GM15510 (cell line): ENCODE results near the gene ANKRA2.

Experiments
- POLR2A ChIP-seq: IDR thresholded peaks from 3 replicates; pipeline ENCODE4 v1.6.1; 2011; ENCODE audit warnings: borderline replicate concordance; ENCODE audit not compliant: insufficient read length; ENCODE audit errors: extremely low read depth

Gene ANKRA2, protein sequence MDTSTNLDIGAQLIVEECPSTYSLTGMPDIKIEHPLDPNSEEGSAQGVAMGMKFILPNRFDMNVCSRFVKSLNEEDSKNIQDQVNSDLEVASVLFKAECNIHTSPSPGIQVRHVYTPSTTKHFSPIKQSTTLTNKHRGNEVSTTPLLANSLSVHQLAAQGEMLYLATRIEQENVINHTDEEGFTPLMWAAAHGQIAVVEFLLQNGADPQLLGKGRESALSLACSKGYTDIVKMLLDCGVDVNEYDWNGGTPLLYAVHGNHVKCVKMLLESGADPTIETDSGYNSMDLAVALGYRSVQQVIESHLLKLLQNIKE

DNA sequence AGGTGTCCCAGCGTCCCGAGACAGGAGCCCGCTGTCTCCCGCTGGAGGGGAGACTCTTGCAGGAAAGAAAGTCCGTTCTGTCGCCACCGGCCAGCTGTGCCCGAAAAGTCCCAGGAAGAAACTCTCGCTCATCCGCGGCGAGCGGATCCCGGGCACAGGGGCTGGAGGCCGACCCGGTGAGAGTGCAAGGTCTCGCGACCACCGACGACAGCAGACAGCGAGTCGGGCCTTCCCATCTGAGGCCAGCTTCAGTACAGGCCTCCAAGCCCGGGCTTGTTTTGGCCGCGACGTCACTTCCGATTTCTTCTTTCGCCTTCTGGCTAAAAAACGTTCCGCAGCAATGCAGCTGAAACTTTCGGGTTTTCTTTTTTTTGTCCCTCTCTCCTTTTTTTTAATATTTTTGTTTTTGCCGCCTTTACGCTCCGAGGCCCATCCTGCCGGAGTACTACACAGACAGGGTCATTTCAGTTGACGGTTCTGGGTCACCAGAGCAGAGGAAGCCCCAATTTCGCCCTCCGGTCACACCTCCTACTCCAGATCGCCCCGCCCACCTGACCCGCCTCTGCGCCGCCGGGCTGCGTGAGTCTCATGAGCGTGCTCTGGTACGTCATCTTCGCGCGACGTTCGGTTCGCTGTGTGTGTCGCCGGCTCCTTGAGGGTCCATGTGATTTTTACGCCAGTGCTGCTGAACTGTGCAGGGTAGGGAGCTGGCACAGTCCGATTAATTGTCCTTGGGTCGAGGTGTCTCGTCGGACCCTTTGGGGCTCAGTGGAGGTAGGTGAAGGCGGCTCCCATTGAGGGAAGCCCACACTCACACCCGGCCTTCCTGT lies at the start of gene ANKRA2, which contains the start of gene UTP15:
Gene ANKRA2, minus strand, starts transcription at position 501 of the 830 bp plus-strand sequence. CDS start 2,758 bp downstream, outside the sequence.
Gene UTP15, plus strand, starts transcription at position 605 of the 830 bp plus-strand sequence. CDS start 1,602 bp downstream, outside the sequence.
- TF ChIP-seq POLR2A, result peak; percentile 68

DNA sequence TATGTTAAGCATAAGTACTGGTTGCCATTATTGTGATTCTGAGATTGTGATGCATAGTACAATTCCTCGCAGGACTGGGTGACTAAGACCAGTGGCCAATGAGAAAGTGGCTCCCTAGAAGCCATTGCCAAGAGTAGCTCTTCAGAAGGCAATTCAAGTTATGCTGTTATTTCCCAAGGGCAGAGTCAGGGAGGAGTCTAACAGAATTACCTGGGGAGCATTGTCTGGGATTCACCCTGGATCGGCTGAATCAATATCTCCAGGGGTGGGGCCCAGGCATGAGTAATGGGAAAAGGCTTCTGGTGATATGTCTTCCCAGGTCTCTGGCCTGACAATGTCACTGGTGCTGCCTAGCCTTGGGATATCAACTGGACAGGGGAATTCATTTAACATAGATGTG lies 49.6 kb upstream of the ANKRA2 start:
- no peak for TF ChIP-seq POLR2A

DNA sequence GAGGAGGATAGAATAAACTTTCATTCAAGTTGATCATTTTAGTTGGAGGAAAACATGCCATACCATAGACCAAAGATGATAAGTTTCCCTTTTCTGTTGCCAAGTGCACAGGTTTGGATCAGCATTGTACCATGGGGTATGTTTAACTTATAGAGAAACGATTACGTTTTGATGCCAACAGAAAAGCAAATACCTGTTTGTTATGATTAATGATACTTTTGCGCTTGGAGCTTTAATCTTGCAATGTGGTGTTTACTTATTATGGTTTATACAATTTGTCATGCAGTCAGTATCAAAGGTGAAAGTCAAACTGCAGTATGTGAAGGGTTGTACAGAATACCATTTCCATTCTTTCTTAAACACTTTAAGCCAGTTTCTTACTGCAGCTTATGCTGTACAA lies 47.4 kb upstream of the ANKRA2 start:
- TF ChIP-seq POLR2A, result no peak

DNA sequence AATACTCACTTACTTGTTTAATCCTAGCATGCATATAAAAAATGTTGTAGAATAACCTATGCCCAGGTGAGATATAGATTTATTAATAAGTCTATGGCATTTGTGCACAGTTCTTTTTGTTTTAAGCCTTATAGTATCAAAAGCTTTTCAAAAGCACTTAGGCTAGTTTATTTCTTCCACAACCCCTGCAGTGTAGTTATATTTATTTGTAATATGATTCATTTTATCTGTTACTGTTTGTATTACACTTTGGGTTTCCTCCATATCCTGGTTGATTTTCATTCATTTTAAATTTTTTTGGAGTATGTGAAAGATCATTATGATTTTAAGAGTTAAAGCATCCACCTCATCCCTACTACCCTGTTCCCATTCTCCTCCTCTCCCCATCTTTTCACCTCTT lies 41.8 kb upstream of the ANKRA2 start:
- no peak for TF ChIP-seq POLR2A

DNA sequence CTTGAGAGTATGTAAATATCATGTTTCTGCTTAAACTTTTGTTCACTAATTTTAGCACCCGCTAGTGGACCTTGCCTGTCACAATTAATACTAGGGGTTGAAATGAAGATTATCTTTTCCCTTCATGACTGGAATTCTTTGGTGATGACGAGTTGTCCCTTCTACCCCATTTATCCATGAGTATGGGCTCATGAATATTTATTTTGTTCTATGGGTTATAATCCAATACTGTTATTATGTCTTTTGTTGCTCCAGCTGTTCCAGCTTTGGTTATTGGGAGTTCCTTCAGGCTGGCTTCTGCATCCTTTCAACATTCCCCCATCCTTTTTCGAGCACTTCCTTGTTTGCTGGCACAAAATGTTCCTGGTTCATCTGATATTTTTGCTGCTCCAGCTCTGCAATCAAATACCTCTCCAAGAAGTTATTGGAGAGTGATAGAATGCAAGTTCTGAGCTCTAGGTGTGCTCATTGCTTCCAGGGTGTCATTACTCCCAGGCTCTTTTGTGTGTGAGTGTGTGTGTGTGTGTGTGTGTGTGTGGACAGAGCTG lies 40.8 kb upstream of the ANKRA2 start:
- no peak for TF ChIP-seq POLR2A

DNA sequence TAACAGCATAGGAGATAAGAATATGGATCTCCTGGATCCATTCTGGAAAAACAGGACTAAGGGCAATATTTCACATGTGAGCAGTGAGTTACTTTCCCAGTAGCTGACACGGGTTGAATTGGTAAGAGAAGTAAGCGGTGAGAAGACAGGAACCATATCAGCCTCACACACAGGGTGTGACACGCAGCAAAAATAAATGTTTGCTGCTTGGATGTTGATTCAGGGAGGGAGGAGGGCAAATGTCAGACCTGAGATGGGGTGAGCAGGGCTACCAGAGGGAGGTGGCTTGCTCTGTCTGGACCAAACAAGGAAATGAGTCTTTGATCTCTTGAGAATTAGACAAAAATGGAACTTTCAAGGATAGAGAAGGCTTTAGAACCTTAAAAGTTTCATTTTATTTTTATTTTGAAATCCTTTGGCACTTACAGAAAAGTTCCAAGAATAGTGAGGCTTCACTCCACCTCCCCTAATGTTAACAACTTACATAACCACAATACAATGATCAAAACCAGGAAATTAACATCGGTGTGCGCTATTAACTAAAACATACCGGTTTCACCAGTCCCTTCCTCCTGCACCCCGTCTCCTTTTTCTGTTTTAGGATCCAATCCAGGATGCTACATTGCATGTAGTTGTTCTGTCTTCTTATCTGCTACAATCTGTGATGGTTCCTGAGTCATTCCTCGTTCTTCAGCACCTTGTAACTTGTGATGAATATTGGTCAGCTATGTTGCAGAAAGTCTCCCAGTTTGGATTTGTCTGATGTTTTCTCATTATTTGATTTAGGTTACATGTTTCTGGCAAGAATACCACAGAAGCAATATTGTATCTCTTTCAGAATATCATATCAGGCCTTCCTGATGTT lies 40.0 kb upstream of the ANKRA2 start:
- no peak for TF ChIP-seq POLR2A

DNA sequence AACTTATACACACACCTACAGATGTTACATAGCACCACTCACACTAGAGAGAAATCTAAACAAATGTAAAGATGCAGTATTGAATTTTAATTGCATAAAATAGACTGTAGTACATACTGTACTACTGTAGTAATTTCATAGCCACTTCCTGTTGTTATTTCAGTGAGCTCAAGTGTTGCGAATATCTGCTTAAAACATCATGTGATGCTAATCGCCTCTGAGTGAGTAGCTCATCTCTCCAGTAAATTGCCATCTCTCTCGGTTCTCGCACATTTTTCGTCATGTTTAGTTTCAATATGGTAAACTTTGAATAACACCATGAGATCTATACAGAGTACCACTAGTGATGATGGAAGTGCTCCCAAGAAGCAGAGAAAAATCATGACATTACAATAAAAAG lies 38.6 kb upstream of the ANKRA2 start:
- no peak for TF ChIP-seq POLR2A

DNA sequence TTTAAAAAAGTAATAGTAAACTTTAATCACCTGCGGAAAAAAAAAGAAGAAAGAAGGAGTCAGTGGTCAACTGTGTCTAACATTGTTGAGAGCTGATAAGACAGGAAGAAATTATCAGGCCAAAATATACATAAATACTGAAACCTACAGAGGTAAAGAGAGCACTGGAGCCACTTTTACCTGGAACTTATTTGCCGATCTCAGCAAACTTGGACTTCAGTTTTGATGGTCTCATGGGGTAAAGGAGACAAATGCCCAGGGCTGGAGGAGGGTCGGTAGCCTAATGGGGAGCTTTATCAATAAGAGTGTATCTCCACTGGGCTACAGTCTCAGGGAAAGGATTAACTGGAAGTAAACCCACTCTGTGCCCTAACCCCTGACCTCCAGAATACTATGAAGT lies 33.9 kb upstream of the ANKRA2 start:
- TF ChIP-seq POLR2A, result no peak

DNA sequence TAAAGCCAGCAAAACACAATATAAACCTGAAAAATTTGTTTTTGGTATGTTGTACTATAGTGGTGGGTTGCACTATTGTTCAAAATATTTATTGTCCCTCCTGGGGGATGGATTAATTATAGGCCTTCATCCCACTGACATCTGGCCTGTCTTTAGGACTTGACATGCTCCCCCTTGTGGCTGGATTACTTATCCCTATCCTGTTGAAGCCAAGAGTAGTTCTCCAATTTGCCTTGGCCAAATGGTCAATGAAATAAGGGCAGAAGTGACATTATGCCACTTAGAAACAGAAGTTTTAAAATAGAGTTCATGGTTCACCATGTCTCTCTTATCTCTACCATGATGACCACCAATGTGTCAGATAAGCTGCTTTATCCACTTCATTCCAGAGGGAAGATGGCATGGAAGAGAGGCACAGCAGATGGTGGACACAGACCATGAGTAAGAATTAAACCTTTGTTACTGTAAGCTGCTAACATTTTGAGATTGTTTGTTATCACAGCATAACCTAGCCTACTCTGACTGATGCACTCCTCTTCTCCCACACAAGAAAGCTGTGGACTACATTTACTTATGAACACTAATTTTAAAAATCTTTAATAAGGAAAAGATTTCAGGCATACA lies 31.4 kb upstream of the ANKRA2 start:
- no peak for TF ChIP-seq POLR2A

DNA sequence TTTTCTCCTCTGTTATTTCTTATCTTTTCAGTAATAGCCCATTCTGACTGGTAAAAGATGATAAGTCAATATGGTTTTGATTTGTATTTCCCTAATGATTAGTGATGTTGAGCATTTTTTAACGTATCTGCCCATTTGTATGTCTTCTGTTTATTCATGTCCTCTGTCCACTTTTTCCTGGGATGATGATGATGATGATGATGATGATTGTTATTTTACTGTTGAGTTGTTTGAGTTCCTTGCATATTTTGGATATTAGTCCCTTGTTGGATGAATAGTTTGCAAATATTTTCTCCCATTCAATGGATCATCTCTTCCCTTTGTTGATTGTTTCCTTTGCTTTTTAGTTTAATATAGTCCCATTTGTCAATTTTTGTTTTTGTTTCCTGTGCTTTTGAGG lies 27.1 kb upstream of the ANKRA2 start:
- TF ChIP-seq POLR2A, result no peak

DNA sequence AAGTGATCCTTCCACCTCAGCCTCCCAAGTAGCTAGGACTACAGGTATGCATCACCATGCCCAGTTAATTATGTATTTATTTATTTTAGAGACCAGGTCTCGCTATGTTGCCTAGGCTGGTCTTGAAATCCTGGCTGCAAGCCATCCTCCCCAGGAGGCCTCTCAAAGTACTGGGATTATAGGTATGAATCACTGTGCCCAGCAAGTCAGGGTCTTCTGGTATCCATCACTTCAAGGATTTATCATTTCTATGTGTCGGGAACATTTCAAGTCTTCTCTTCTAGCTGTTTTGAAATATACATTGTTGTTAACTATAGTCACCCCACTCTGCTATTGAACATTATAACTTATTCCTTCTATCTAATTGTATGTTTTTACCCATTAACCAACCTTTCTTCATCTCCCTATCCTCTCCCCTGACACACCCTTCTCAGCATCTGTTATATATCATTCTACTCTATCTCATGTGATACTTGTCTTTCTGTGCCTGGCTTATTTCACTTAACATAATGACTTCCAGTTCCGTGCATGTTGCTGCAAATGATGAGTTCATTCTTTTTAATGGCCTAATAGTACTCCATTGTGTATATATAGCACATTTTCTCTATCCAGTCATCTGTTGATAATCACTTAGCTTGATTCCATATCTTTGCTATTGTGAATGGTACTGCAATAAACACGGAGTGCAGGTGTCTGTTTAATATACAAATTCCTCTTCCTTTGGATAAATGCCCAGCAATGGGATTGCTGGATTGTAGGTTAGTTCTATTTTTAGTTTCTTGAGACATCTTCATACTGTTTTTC lies 26.5 kb upstream of the ANKRA2 start:
- TF ChIP-seq POLR2A, result no peak

DNA sequence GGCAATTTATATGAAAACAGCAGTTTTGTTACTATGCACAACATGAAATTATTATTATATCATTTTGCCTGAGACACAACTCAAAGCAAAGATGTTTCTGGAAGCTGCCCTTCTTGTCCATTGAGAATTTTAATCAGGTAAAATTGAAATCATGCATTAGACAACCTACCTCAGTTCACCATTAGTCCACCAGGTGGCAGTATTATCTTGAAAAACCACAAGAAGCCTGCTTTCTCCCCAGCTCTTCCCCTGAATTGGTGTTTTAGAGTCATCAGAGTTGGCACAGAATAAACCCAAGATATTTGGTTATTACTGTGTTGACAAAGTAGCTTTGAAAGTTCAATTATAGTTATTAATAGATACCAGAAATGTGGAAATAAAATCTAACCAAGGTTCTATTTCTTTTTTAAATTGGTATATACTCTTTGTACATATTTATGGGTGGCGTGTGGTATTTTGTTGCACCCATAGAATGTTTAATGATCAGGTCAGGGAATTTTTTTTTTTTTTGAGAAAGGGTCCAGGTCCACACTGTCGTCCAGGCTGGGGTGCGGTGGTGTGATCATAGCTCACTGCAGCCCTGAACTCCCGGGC lies 25.8 kb upstream of the ANKRA2 start:
- TF ChIP-seq POLR2A, result no peak

DNA sequence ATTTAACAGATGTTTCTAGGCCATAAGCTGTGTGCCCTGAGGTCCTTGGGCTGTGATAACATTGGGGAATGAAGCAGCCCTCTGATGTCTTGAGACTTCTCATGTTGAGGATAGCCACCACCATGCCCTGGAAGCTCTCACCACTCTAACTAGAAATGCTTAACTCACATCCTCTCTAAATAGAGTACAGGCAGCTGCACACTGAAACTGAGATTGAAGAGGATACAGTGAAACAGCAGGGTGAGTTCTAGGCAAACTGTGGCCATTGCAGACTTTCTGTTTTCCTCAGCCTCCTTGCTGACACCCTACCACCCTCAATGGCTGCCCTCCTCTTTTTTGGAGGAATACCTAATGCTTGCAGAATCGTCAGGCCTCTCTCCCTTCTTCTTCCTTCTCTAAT lies 22.5 kb upstream of the ANKRA2 start:
- no peak for TF ChIP-seq POLR2A
